IPS-20b (cell line): Measurements from ENCODE around the gene SAE1.
"Not testable (repeated sequence)": the region's sequence is repeated elsewhere in the genome, so short reads cannot be mapped to it uniquely, and the experiment has no call there.

Experiments
- H3K27ac ChIP-seq: one replicate; pipeline ENCODE4 v1.5.1; 2013; ENCODE audit warnings: low read length
- H3K27me3 ChIP-seq: 2 replicates; pipeline ENCODE4 v1.6.1; 2013; ENCODE audit warnings: mild to moderate bottlenecking, low read length, inconsistent platforms; ENCODE audit not compliant: insufficient read depth
- H3K36me3 ChIP-seq: 2 replicates; pipeline ENCODE4 v1.6.1; 2013; ENCODE audit warnings: low read depth, mild to moderate bottlenecking, inconsistent platforms, low read length, moderate library complexity; ENCODE audit not compliant: insufficient read depth
- H3K4me1 ChIP-seq: 2 replicates; pipeline ENCODE4 v1.6.1; 2013; ENCODE audit warnings: mild to moderate bottlenecking, control low read depth, inconsistent platforms, low read length, moderate library complexity; ENCODE audit not compliant: insufficient read depth
- H3K4me3 ChIP-seq: 2 replicates; pipeline ENCODE4 v1.5.1; 2013; ENCODE audit warnings: mild to moderate bottlenecking, low read length, inconsistent platforms
- H3K9ac ChIP-seq: 2 replicates; pipeline ENCODE4 v1.6.1; 2013; ENCODE audit warnings: low read depth, mild to moderate bottlenecking, inconsistent platforms, low read length, moderate library complexity
- H3K9me3 ChIP-seq: 2 replicates; pipeline ENCODE4 v1.6.1; 2013; ENCODE audit warnings: mild to moderate bottlenecking, low read depth, low read length, inconsistent platforms; ENCODE audit not compliant: insufficient read depth

The SAE1 gene

DNA sequence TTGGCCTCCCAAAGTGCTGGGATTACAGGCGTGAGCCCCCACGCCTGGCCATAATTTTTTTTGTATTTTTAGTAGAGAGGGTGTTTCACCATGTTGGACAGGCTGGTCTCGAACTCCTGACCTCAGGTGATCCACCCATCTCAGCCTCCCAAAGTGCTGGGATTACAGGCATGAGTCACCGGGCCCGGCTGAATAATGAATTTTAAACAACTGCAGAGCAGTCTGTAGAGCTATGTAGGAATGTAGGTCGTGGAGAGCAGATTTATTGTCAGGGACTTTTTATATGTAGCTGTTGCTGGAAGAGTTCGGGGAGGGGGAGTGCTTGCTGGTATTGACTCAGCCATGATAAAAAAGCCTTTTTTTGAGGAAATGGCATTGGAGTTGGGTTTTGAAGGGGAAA, 10.6 kb downstream of the SAE1 start:
- not testable (repeated sequence) for H3K4me3 ChIP-seq, H3K9me3 ChIP-seq, H3K4me1 ChIP-seq, H3K9ac ChIP-seq, H3K27ac ChIP-seq, H3K27me3 ChIP-seq
- H3K36me3 ChIP-seq = peaks cover 50% of the 10 kb centered on the region

- Histone ChIP-seq H3K4me1 (no peaks in the 10 kb centered on the region), H3K4me3 (no peak overlapping the region), H3K9ac (no peak overlapping the region), H3K36me3 (peaks cover 54% of the 10 kb centered on the region), H3K27ac (no peak overlapping the region), H3K27me3 (no peaks in the 10 kb centered on the region), H3K9me3 (no peaks in the 10 kb centered on the region)
Observed at GRCh38 chr19:47141695-47142094, 11.1 kb downstream of the SAE1 start.

DNA sequence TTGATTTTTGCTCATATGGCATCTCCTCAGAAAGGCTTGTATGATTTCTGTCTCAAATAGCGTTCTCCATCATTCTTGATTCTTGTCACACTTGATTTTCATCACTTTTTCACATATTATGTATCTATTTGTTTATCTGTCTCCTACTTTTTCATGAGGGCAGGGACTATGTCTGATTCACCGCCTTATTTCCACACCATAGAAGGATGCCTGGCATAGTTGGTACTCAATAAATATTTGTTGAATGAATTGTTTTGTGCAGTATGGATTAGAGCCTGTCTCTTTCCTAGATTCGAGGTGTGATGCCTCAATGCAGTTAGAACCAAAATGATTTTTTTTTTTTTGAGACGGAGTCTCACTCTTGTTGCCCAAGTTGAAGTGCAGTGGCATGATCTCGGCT, 12.1 kb downstream of the SAE1 start:
- no peak overlapping the region for H3K9ac ChIP-seq
- H3K4me1 ChIP-seq = no peaks in the 10 kb centered on the region
- H3K36me3 ChIP-seq = peaks cover 61% of the 10 kb centered on the region
- H3K27ac ChIP-seq = no peak overlapping the region
- H3K27me3 ChIP-seq = no peaks in the 10 kb centered on the region
- no peaks in the 10 kb centered on the region for H3K9me3 ChIP-seq
- H3K4me3 ChIP-seq = no peak overlapping the region

DNA sequence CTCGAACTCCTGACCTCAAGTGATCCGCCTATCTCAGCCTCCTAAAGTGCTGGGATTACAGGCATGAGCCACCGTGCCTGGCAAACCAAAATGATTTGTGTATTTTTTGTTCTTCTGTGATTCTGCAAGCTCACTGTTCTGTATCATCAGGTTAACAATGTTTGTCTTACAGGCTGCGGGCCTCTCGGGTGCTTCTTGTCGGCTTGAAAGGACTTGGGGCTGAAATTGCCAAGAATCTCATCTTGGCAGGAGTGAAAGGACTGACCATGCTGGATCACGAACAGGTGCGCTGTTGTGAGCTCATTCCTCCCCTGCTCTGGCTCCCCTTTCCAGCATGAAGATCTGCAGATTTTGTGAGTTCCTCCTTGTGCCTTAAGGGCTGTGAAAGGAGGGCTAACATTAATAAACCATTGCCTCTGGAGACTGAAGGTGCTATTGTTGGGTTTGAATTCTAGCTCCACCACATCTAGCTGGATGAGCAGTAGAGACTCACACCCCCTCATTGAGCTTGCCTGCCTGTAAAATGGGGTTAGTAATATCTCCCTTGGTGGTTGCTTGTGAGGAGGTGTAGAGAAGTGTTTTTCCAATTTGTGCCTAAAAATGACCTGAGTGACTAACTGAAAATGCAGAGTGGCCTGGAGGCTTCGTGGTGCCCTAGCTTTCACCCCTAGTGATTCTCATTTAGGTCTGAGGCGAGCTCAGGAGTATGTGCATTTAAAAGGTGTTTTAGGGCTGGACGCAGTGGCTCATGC, 12.9 kb downstream of the SAE1 start:
- H3K9me3 ChIP-seq = no peaks in the 10 kb centered on the region
- H3K36me3 ChIP-seq = peaks cover 66% of the 10 kb centered on the region
- no peaks in the 10 kb centered on the region for H3K4me1 ChIP-seq
- no peak overlapping the region for H3K4me3 ChIP-seq
- H3K27ac ChIP-seq = no peak overlapping the region
- no peaks in the 10 kb centered on the region for H3K27me3 ChIP-seq
- H3K9ac ChIP-seq = no peak overlapping the region

DNA sequence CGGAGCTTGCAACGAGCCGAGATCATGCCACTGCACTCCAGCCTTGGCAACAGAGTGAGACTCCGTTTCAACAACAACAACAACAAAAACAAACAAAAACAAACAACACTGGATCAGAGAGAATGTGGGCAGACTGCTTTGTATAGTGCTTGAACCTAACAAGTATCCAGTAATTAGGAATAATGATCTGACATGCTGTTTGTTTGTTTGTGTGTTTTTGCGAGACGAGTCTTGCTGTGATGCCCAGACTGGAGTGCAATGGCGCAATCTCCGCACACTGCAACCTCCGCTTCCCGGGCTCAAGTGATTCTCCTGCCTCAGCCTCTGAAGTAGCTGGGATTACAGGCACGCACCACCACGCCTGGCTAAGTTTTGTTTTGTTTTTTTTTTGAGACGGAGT, 14.0 kb downstream of the SAE1 start:
- Histone ChIP-seq H3K36me3 (peaks cover 70% of the 10 kb centered on the region), H3K27ac (no peak overlapping the region), H3K4me1 (no peaks in the 10 kb centered on the region), H3K27me3 (no peaks in the 10 kb centered on the region), H3K9me3 (no peaks in the 10 kb centered on the region), H3K4me3 (no peak overlapping the region), H3K9ac (no peak overlapping the region)

GRCh38 chr19:47145639-47146486, 15.2 kb downstream of the SAE1 start:
- Histone ChIP-seq H3K36me3 (peaks cover 82% of the 10 kb centered on the region), H3K9me3 (no peaks in the 10 kb centered on the region)

GRCh38 chr19:47146920-47147319, 16.3 kb downstream of the SAE1 start:
- no peak overlapping the region for H3K27ac ChIP-seq
- no peaks in the 10 kb centered on the region for H3K27me3 ChIP-seq
- no peak overlapping the region for H3K4me3 ChIP-seq
- peaks cover 92% of the 10 kb centered on the region for H3K36me3 ChIP-seq
- no peak overlapping the region for H3K9ac ChIP-seq
- no peaks in the 10 kb centered on the region for H3K4me1 ChIP-seq
- no peaks in the 10 kb centered on the region for H3K9me3 ChIP-seq

More at GRCh38 chr19:47145639-47146486, 15.2 kb downstream of the SAE1 start:
- Histone ChIP-seq H3K27ac (no peak overlapping the region), H3K9ac (no peak overlapping the region), H3K27me3 (no peaks in the 10 kb centered on the region), H3K4me1 (no peaks in the 10 kb centered on the region), H3K4me3 (no peak overlapping the region)

DNA sequence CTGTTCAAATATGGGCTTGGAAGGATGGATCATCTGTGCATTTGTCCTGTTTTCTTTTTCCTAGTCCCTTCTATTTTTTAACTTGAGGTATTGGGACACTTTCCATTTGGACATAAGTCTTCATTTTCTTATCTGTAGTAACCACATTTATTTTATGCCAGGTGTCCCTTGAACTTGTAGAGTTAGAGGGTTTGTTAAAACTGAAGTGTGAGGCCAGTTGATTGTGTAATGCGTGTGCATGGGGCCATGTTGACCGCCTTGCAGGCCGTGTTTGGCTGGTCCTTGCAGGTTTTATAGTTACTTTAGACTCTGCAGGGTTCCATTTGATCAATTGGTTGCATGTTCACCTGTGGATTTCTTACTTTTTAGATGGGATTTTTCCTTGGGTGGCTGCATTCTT, 21.0 kb downstream of the SAE1 start:
- H3K4me1 ChIP-seq = peaks cover 5% of the 10 kb centered on the region; the same call in 1 of the 2 replicates
- H3K4me3 ChIP-seq = no peak overlapping the region
- no peaks in the 10 kb centered on the region for H3K27me3 ChIP-seq
- no peak overlapping the region for H3K27ac ChIP-seq
- peaks cover 93% of the 10 kb centered on the region for H3K36me3 ChIP-seq
- H3K9ac ChIP-seq = no peak overlapping the region
- no peaks in the 10 kb centered on the region for H3K9me3 ChIP-seq

- Histone ChIP-seq H3K4me3 (no peak overlapping the region), H3K9me3 (no peaks in the 10 kb centered on the region), H3K27me3 (no peaks in the 10 kb centered on the region), H3K9ac (no peak overlapping the region), H3K27ac (no peak overlapping the region), H3K4me1 (peaks cover 9% of the 10 kb centered on the region; the same call in 1 of the 2 replicates), H3K36me3 (peaks cover 93% of the 10 kb centered on the region)
Observed at GRCh38 chr19:47152205-47152604, 21.6 kb downstream of the SAE1 start.

DNA sequence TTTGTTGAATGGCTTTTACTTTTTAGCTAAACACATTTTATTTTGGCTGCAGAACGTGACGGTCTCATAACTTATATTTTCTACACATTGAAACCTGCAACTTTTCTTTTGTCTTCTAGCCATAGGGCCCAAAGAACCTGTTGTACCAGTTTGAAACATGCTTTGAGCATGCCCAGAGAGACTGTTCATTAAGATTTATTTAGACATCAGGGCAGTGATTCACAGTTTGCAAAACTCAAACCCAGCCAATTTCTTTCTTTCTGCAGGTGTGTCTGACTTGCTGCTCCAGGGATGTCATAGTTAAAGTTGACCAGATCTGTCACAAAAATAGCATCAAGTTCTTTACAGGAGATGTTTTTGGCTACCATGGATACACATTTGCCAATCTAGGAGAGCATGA, 22.0 kb downstream of the SAE1 start:
- H3K27me3 ChIP-seq = no peaks in the 10 kb centered on the region
- H3K36me3 ChIP-seq = peaks cover 93% of the 10 kb centered on the region

DNA sequence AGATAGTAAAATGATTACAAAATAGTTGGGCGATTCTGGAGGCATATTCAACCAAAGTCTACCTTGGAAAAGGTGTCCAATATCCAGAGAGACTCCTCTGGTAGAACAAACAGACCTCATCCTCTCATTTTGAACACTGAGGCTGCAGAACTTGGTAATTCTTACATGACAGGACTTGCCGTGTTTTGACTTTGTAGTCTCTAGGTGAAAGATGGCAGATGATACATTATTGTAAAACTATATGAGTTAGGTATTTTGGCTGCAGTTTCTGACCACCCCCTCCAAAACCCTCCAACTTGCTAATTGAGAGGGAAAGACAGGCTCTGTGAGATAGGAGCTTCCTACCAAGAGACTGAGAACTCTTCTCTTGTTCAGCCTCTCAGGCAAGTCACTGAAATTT, 22.6 kb downstream of the SAE1 start:
- no peak overlapping the region for H3K27ac ChIP-seq
- peaks cover 95% of the 10 kb centered on the region for H3K36me3 ChIP-seq

More for the DNA sequence above, 22.0 kb downstream of the SAE1 start:
- Histone ChIP-seq H3K9ac (no peak overlapping the region), H3K9me3 (no peaks in the 10 kb centered on the region), H3K4me1 (peaks cover 10% of the 10 kb centered on the region; the same call in 1 of the 2 replicates), H3K4me3 (no peak overlapping the region), H3K27ac (no peak overlapping the region)

GRCh38 chr19:47155148-47155547, 24.5 kb downstream of the SAE1 start:
- H3K36me3 ChIP-seq = peaks cover 95% of the 10 kb centered on the region
- H3K4me3 ChIP-seq = no peak overlapping the region
- no peak overlapping the region for H3K9ac ChIP-seq
- no peaks in the 10 kb centered on the region for H3K27me3 ChIP-seq
- H3K27ac ChIP-seq = no peak overlapping the region
- no peaks in the 10 kb centered on the region for H3K9me3 ChIP-seq
- peaks cover 26% of the 10 kb centered on the region for H3K4me1 ChIP-seq

More for the DNA sequence above, 22.6 kb downstream of the SAE1 start:
- no peaks in the 10 kb centered on the region for H3K27me3 ChIP-seq
- no peak overlapping the region for H3K9ac ChIP-seq
- peaks cover 16% of the 10 kb centered on the region for H3K4me1 ChIP-seq
- no peak overlapping the region for H3K4me3 ChIP-seq
- no peaks in the 10 kb centered on the region for H3K9me3 ChIP-seq
